Limb (tissue), 2 donors: ENCODE data around the gene COCH.
"Not testable (repeated sequence)": the region's sequence is repeated elsewhere in the genome, so short reads cannot be mapped to it uniquely, and the experiment has no call there.

ENCODE experiments used
- DNase-seq, 2 donors: peaks; one replicate each; pipeline ENCODE4 v3.0.0-alpha.2; 2016; ENCODE audit errors: extremely low spot score in 2 of 2

Gene COCH

DNA sequence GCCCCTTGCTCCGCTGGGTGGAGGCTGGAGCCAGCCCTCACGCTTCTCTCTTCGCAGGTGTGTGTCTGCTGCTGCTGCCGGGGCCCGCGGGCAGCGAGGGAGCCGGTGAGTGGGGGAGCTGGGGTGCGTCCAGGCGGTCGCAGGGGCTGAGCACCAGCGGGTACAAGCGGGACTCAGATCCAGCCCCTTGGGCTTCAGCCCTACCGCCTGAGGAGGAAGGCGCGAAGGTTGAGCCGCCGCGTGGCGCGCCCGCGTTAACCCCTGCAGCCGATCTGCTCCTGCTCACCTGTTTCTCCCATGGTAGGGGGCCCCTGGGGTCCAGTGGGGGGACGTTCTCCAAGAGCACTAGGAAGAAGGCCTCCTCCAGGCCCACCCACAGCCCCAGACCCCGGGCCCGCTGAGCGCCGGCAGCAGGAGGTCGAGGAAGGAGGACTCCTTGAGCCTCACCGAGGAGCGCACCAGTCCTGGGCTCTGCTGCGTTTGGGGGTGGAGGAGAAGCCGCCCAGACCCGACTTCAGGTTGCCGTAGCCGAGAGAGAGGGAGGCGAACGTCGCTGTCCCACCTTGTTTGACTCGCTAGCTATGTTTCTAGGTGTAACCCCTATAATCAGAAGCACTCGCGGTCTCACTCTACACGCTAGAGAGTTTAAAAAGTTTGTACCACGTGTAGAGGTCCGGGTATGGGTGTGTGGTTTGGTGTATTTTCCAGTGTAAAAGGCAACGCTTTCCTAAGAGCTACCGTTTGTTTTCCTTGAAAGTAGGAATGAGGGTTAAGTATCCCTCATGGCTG, 834 bp downstream of the COCH start:
- peak in 1 of 2 donors; percentile 49 for DNase-seq

DNA sequence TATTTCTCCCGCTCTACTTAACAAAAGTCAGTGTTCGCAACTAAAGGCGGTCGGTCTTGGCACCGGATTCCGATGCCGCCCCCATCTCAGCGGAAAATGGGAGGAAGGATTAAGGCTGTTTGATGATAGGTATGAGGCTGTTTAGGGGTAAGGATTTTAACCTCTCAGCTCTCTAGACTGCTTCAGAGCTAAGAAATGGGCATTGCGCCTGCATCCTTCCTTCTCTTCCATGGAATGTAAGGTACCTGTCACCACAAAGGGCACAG, 1.4 kb downstream of the COCH start:
- peak in 1 of 2 donors; percentile 35 for DNase-seq

DNA sequence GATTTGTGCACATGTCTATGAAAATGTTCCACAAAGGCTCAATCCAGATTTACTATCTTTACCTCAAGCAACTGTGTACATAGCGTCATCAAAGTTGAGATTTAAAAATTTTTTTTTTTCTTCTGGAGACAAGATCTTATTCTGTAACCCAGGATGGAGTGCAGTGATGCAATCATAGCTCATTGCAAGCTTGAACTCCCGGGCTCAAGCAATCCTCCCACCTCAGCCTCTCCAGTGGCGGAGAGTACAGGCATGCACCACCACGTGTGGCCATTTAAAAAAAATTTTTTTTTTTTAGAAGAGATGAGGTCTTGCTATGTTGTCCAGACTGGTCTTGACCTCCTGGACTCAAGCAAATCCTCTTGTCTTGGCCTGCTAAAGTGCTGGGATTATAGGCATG, 2.3 kb downstream of the COCH start:
- no peak for DNase-seq

DNA sequence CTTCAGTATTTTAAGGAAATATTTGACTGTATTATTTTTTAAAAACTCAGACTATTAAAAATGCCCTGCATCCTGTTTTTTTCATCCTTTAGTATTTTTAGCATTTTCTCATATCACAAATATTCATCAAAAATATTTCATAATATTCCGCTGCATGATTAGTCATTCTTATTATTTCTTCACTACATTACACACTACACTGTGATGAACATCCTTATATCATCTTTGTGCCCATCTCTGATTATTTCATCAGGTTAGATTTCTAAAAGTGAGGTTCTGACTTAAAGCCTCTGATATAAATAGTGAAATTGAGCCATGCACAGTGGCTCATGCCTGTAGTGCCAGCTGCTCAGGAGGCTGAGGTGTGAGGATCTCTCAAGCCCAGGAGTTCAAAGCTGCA, 8.1 kb downstream of the COCH start:
- no peak for DNase-seq

DNA sequence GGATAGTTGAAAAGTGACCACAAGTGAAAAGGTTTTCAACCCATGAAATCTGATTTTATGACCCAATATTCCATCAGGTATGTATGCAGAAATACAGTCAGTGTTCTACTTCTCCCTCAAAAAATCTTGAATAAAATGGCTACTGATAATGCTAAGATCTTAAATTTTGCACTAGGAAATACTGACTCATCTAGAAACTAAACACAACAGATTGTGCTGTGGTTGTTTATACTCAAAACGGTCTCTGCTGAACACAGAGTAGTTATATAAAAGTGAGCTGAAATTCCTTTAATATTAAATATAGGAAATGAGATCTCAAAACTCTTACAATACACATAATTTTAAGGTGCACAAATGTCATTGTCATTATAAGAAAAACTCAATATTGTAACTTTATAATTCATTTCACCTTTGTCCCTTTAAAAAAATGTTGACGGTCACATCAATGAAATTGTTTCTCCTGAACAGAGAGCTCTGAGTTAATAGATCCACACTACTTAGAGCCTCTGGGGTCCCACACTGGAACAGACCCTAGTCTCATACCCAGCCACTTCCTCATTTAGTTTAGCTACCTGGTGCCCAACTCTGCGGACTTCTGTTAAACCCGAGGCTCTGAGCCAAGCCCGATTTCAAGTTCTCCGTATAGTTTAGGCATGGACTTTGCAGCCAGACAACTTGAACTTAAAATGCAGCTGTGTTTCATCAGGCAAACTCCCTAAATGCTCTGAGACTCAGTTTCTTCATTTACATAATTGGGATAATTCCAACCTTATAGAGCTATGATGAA, 9.3 kb downstream of the COCH start:
- DNase-seq = no peak

DNA sequence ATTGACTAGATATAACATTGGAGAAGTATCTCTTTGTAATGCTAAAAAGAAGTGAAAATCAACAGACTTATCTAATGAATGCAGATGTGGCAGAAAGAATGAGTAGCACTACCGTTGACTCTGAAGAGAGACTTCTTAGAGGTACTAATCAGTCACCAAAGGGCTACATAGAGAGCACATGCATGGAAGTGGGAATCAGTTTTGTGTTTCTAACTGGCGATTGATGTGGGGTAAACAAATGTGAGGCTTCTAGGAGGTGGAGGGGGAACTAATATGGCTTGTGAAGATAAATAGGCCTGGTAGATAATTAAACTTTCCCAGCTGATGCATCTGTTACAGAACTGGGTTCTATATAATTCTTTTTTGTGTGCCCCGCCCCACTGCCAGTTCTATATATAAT, 10.5 kb downstream of the COCH start:
- no peak for DNase-seq

DNA sequence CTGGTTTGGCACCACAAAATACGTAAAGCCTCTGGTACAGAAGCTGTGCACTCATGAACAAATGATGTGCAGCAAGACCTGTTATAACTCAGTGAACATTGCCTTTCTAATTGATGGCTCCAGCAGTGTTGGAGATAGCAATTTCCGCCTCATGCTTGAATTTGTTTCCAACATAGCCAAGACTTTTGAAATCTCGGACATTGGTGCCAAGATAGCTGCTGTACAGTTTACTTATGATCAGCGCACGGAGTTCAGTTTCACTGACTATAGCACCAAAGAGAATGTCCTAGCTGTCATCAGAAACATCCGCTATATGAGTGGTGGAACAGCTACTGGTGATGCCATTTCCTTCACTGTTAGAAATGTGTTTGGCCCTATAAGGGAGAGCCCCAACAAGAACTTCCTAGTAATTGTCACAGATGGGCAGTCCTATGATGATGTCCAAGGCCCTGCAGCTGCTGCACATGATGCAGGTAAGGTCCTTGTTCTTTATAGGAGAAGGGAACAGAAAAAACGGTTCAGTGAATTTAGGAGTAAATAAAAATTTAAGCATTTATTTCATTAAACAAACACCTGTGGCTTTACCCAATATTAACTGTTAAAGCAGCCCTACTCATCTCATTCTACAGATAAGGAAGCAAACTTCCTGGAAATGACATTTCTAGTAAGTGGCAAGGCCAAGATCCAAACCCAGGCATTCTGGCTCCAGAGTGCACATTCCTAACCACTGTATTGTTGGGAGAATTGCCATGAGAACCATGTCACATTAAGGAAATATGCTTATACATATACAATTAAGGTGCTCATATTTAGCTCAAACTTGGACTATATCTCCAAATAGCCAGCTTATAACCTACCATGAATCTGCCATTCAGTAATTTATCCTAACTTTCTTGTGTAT, 11.7 kb downstream of the COCH start:
- no peak for DNase-seq

DNA sequence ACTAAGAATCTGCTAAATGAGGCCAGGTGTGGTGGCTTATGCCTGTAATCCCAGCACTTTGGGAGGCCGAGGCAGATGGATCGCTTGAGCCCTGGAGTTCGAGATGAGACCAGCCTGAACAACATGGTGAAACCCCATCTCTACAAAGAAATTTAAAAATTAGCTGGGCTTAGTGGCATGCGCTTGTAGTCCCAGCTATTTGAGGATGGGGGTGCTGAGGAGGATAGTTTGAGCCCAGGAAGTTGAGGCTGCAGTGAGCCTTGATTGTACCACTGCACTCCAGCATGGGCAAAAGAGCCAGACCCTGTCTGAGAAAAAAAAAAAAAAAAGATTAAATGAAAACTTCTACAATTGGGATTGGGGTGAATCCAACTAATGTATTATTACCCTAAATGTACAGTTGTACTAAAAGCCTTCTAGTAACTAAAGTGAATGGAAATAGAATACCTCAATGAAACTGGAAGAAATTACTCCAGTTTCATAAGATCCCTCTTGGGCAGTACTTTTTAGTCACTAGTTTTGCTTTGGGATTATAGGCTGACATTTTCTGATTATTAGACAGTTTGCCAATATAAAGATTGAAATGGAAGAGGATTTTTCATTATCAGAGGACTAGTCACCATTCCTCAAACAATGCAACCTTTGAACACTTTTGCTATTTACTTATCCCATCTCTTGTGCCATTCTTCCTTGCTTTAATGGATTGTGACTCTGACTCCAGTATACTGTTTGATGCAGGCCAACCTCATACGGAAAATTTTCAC, 14.3 kb downstream of the COCH start:
- no peak for DNase-seq

DNA sequence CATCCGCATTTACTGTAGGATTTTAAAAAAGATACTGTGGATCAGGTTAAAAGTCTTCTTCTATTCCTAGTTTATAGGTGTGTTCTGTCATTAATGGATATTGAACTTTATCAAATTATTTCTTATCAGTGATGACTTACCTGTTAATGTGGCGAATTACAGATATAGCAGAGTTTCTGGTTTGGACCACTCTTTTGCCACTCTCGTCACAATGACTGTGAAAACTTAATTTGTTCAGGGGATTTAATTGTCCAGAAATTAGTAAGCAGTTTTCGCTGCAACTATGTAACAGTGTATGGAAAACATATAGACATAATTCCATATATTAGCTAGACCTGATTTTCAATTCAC, 14.9 kb downstream of the COCH start:
- DNase-seq = no peak

DNA sequence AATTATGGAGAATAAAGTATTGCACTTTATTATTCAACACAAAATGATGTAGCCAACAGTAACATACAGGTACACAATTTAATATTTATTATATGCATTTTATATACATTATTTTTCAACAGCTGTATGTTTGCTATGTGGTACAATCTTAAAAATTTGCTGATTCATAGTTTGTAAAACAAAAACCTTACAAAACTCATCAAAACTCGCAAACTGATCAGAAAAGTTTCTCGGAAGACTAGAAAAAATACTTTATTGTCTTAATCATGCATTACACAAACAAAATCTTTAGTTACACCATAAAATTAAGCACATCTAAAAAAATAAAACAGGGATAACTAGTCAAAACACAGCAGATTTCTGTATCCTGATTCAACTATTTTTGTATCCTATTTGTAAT, 19.5 kb downstream of the COCH start:
- no peak for DNase-seq

DNA sequence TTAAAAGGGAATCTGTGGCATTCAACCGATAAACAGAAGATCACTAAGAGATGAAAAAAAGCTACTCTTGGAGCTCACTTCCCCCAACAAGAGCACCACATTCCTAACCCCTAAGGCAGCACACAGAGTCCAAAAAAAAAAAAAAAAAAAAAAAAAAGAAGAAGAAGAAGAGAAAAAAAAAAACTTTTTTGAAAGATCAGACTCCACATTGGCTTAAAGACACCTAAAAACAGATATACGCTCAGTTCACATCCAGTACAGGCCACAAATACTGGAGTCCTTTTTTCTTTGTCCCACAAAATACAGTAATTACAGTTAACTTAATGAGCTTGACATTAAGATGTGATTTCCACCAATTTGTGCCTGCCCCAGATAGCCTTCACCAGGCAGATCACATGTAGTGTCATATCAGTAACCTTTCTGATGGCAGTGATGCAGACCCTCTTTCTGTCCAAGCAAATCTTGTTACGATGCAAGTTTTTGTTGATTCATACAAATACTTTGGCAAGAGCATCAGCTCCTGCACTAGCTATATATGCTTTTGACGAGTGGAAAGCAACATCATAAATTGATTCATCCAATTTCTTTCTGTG, 20.7 kb downstream of the COCH start:
- no peak for DNase-seq

DNA sequence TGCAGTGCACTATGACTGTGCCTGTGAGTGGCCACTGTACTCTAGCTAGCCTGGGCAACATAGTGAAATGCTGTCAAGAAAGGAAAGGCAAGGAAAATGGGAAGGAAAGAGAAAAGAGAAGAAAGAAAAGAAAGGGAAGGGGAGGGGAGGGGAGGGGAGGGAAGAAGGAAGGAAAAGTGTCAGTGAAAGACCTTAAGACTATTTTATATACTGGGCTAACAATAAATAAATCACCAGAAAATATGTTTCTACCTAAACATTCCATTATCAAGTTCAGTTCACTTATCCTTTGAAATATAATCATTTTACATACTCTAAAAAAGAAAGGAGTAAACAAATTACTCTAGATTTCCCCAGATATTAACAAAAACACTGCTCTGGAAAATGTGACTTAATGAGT, 22.1 kb downstream of the COCH start:
- no peak for DNase-seq

DNA sequence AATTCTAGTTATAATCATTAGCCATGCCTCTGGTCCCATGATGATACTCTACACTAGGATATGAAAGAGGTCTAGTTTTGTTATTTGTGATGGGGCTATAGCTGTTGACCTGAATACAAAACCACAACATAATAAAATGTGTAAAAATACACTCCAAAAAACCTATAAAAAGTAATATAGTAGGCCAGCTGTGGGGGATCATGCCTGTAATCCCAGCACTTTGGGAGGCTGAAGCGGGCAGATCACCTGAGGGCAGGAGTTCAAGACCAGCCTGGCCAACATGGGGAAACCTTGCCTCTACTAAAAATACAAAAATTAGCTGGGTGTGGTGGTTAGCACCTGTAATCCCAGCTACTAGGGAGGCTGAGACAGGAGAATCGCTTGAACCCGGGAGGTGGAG, 22.8 kb downstream of the COCH start:
- DNase-seq = not testable (repeated sequence)

DNA sequence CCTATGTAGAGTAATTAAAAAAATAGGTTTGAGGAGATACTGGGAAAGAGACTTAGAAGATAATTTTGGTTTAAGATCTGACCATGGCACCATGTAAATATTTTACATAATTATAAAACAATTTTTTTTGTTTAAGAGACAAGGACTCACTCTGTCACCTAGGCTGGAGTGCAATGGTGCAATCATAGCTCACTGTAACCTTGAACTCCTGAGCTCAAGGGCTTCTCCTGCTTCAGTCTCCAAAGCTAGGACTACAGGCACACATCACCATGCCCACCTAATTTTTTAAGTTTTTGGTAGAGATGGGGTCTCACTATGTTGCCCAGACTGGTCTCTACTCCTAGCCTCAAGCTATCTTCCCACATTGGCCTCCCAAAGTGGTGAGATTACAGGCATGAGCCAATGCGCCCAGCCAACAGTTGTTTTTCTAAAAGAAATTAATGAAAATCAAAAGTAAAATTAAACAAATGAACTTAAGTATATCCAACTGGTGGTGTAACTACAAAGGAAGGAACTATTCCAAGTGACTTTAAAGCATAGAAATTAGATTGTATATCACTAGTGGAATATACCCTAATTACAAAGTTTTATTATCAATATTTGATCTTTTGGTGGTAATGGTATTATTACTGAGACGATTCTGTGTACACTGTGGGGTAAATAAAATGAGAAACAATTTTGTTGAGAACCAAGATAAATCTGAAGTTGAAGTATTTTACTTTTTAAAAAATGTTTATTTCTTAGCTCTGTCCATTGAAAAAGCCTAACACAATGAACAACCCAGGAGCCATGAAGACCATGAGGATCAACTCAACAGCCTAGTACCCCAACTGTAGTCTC, 29.1 kb downstream of the COCH start:
- DNase-seq = no peak

DNA sequence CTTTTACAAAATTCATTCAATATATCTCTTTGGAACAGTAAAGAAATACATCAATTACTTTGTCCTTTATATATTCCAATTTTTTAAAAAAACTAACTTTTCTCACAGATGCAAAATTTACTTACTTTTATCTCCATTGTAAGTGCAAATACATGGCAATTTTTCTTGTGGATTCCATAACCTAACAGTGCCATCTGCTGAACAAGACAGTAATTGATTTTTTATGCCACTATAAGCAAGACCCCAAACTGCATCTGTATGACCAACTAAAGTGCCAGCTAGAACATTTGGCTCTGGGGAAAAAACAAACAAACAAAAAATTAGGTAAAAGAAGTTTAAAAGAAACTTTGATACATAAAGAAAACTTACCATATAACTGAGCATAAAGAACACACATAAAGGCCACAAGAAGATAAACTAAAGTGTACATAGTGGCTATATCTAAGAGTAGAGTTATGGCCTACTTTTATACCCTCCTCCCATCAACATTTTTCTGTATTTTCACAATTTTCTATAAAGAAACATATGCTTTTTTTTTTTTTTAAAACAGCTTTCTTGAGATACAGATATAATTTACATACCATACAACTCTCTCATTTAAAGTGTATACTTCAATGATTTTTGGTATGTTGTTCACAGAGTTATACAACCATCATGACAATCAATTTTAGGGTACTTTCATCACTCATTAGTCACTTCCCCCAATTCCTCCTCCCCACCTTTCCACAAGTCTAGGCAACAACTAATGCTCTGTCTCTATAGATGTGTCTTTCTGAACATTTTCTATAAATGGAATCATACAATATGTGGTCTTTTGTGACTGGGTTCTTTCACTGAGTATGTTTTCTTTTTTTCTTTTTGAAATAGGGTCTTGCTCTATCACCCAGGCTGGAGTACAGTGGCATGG, 32.6 kb downstream of the COCH start:
- DNase-seq = peak in 1 of 2 donors; percentile 42

DNA sequence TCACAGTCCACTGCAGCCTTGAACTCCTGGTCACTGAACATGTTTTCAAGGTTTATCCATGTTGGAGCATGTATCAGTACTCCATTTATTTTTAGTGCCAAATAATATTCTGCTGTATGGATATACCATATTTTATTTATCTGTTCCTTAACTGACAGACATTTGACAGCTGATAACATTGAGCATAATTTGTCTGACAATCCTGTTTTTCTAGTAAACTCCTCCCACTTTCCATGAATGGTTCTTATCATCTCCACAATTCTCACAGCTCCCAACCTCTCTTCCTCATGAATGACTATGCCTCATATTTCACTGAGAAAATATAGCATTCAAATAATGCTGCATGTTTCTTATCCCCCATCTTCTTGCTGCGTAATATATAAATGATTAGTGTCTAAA, 33.3 kb downstream of the COCH start:
- no peak for DNase-seq

DNA sequence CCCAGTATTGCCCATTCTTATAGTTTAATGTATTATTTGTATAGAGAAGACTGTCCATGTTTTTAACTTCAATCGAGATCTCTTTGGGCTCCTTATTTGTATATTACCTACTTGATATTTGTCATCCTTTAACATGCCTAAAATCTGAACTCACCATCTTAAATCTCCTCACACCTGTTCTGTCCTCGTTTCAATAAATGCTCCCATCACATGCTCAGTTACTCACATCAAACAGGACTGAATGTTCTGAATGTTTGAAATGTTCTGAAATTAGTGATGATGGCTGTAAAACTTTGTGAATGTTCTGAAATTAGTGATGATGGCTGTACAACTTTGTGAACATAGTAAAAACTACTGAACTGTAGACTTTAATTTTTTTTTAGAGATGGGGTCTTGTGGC, 34.5 kb downstream of the COCH start:
- no peak for DNase-seq

DNA sequence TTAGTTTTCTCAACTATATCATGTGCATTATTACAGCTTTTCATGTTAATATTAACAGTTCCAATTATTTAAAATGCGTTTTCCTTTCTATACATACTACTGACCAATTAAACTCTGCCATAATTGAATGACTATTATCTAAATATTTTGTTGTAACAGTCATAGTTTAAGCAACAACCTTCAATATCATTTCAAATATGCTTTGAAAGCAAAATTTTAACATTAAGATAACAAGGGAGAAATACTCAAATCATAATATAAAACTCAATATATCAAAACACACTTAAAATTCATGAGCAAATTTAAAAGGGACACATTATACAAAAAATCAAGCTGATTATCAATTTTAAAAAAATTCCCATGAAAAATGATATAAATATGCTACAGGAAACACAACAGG, 40.5 kb downstream of the COCH start:
- DNase-seq = no peak

DNA sequence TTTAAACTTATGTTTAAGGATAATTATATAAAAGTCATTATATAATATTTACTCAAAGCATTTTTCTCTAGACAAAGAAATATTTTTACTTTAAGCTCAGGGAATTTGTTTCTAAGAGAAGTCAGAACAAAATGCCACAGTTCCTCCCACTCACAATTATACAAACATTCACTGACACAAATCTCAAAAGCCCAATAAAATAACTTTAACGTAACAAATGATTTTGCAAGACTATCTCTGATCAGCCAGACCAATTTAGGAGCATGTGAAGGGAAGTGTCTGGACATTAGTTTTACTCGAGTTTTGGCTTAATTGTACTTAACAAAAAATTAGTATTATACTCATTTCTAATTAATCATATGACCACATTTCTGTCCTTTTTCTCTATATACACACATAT, 41.2 kb downstream of the COCH start:
- DNase-seq = no peak
